Neural progenitor cell (in vitro differentiated cells): Measurements from ENCODE around the gene METTL1. TPM values are rescaled to one million over a fixed set of nuclear protein-coding genes. Genes with fewer than 3 reads are reported as not detected.

ENCODE experiments used
- DNase-seq: peaks from one replicate; pipeline ENCODE4 v3.0.0-alpha.2; 2016; ENCODE audit warnings: low spot score
- H2AFZ ChIP-seq: fragments of 200-600 bp; sonication (generic); replicated peaks from 2 replicates; pipeline ENCODE4 v1.6.1; 2016; ENCODE audit warnings: antibody characterized with exemption
- H3F3A ChIP-seq: fragments of 200-600 bp; sonication (generic); 2 replicates; pipeline ENCODE4 v1.6.1; 2016; ENCODE audit warnings: antibody characterized with exemption, low read depth
- H3K27ac ChIP-seq: fragments of 200-600 bp; sonication (generic); 2 replicates; pipeline ENCODE4 v1.5.1; 2016; ENCODE audit warnings: mild to moderate bottlenecking
- H3K27me3 ChIP-seq: fragments of 200-600 bp; sonication (generic); 2 replicates; pipeline ENCODE4 v1.6.1; 2016; ENCODE audit warnings: mild to moderate bottlenecking, moderate library complexity
- H3K36me3 ChIP-seq: fragments of 200-600 bp; sonication (generic); 2 replicates; pipeline ENCODE4 v1.5.1; 2016
- H3K4me1 ChIP-seq: fragments of 200-600 bp; sonication (generic); 2 replicates; pipeline ENCODE4 v1.6.1; 2016; ENCODE audit warnings: mixed run types
- H3K4me2 ChIP-seq: fragments of 200-600 bp; sonication (generic); 2 replicates; pipeline ENCODE4 v1.6.1; 2016
- H3K4me3 ChIP-seq: fragments of 200-600 bp; sonication (generic); 2 replicates; pipeline ENCODE4 v1.5.1; 2016
- H3K79me2 ChIP-seq: fragments of 200-600 bp; sonication (generic); 2 replicates; pipeline ENCODE4 v1.6.1; 2016; ENCODE audit warnings: low read depth
- H3K9ac ChIP-seq: fragments of 200-600 bp; sonication (generic); 2 replicates; pipeline ENCODE4 v1.6.1; 2016
- H3K9me3 ChIP-seq: fragments of 200-600 bp; sonication (generic); 2 replicates; pipeline ENCODE4 v1.5.1; 2016; ENCODE audit warnings: low read depth
- H4K20me1 ChIP-seq: fragments of 200-600 bp; sonication (generic); 2 replicates; pipeline ENCODE4 v1.6.1; 2016; ENCODE audit warnings: low read depth
- H3K27ac Mint-ChIP-seq: 3 replicates; pipeline ENCODE4 v1.8.0; 2021; ENCODE audit warnings: mixed read lengths
- H3K27me3 Mint-ChIP-seq: 2 replicates; pipeline ENCODE4 v1.8.0; 2022; ENCODE audit warnings: low read depth, mild to moderate bottlenecking, inconsistent platforms, moderate library complexity, mixed read lengths; ENCODE audit not compliant: insufficient read depth
- H3K36me3 Mint-ChIP-seq: 3 replicates; pipeline ENCODE4 v1.8.0; 2021; ENCODE audit warnings: mixed read lengths
- H3K4me1 Mint-ChIP-seq: 3 replicates; pipeline ENCODE4 v1.8.0; 2021; ENCODE audit warnings: mixed read lengths
- H3K4me3 Mint-ChIP-seq: 3 replicates; pipeline ENCODE4 v1.8.0; 2021; ENCODE audit warnings: mild to moderate bottlenecking, moderate library complexity, mixed read lengths
- H3K9me3 Mint-ChIP-seq: 3 replicates; pipeline ENCODE4 v1.8.0; 2020; ENCODE audit warnings: mixed read lengths
- CTCF ChIP-seq: fragments of 200-600 bp; sonication (generic); IDR thresholded peaks from 2 replicates; pipeline ENCODE4 v1.5.1; 2017; ENCODE audit warnings: antibody characterized with exemption, mild to moderate bottlenecking
- EZH2 ChIP-seq: fragments of 200-600 bp; sonication (generic); IDR thresholded peaks from 2 replicates; pipeline ENCODE4 v1.6.1; 2017; ENCODE audit warnings: antibody characterized with exemption, mild to moderate bottlenecking, moderate library complexity
- EZH2phosphoT487 ChIP-seq: fragments of 200-600 bp; sonication (generic); IDR thresholded peaks from 2 replicates; pipeline ENCODE4 v1.6.1; 2017; ENCODE audit warnings: antibody characterized with exemption
- total RNA-seq: library from RNA; depleted of rRNA; stranded (reverse); fragments of >200 nt; gene quantifications from 2 replicates; pipeline ENCODE4 v1.2.3, GENCODE V29; 2015; ENCODE audit warnings: low replicate concordance

METTL1 gene
- total RNA-seq, 1 donor from 2014 or later, result 5.6 TPM

GRCh38 chr12:57761391-57761998 is 10.4 kb downstream of the METTL1 start:
- no peaks in the 10 kb centered on the region for H3K79me2 ChIP-seq
- Mint-ChIP-seq H3K4me1 (peaks cover 13% of the 10 kb centered on the region), H3K9me3 (peaks cover 2% of the 10 kb centered on the region), H3K36me3 (peaks cover 10% of the 10 kb centered on the region), H3K27me3 (peaks cover 53% of the 10 kb centered on the region), H3K4me3 (no peak overlapping the region), H3K27ac (no peak overlapping the region)
- no peak overlapping the region for H3K27ac ChIP-seq
- no peak overlapping the region for H3K4me2 ChIP-seq
- H4K20me1 ChIP-seq, result peaks cover 78% of the 10 kb centered on the region
- no peak overlapping the region for H2AFZ ChIP-seq
- H3K27me3 ChIP-seq, result peaks cover 59% of the 10 kb centered on the region
- peaks cover 28% of the 10 kb centered on the region for H3F3A ChIP-seq
- DNase-seq, result no peak
- H3K4me3 ChIP-seq, result no peak overlapping the region
- no peaks in the 10 kb centered on the region for H3K36me3 ChIP-seq
- no peak for TF ChIP-seq EZH2
- peaks cover 13% of the 10 kb centered on the region for H3K4me1 ChIP-seq
- no peaks in the 10 kb centered on the region for H3K9me3 ChIP-seq
- no peak overlapping the region for H3K9ac ChIP-seq

DNA sequence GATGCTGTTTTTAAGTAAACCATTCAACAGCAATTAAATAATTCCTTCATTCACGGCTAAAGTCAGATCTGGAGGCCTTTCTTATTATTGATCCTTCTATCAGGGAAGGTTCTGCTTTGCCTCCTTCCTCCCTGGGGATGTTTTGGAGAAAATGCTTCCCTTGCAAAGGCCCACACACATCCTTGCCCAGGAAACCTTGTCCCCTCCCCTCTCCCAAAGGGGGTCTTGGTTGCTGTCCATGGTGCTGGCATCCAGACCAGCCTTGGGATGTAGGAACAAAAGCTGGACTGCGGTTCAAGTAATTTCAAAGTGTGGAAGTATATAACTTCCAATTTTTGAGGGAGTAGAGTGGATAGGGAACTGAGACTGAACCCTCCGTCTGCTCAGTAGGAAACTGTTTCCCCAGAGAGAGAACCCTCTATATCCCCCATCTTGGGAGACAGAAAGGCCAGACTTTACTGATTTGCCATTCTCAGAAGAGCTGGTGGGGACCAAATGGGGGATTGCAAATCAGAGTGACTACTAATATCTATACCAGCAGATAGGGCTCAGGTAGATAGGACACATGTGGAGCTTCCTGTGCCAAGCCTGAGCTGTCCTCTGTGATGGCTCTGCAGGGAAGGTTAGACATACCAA is 11.4 kb downstream of the METTL1 start:
- DNase-seq, result peak; percentile 82
- Histone ChIP-seq H3F3A (peaks cover 27% of the 10 kb centered on the region), H3K27me3 (peaks cover 59% of the 10 kb centered on the region), H3K4me2 (no peak overlapping the region), H3K9me3 (no peaks in the 10 kb centered on the region), H3K4me1 (peaks cover 14% of the 10 kb centered on the region), H3K36me3 (no peaks in the 10 kb centered on the region), H3K27ac (no peak overlapping the region), H2AFZ (no peak overlapping the region), H4K20me1 (peaks cover 75% of the 10 kb centered on the region), H3K4me3 (no peak overlapping the region), H3K79me2 (no peaks in the 10 kb centered on the region), H3K9ac (no peak overlapping the region)
- Mint-ChIP-seq H3K27me3 (peaks cover 48% of the 10 kb centered on the region), H3K4me3 (no peak overlapping the region), H3K4me1 (peaks cover 14% of the 10 kb centered on the region), H3K27ac (no peak overlapping the region), H3K9me3 (peaks cover 2% of the 10 kb centered on the region), H3K36me3 (peaks cover 12% of the 10 kb centered on the region)
- TF ChIP-seq CTCF (no peak), EZH2phosphoT487 (no peak), EZH2 (no peak)

- H3K27me3 Mint-ChIP-seq, result peaks cover 41% of the 10 kb centered on the region
- no peak overlapping the region for H3K4me2 ChIP-seq
- DNase-seq, result no peak
Measured at GRCh38 chr12:57759360-57759980, 12.4 kb downstream of the METTL1 start.

More at GRCh38 chr12:57759360-57759980, 12.4 kb downstream of the METTL1 start:
- Histone ChIP-seq H3K9ac (no peak overlapping the region), H3K4me1 (peaks cover 9% of the 10 kb centered on the region), H4K20me1 (peaks cover 67% of the 10 kb centered on the region), H3K27me3 (peaks cover 54% of the 10 kb centered on the region), H3K36me3 (no peaks in the 10 kb centered on the region), H2AFZ (no peak overlapping the region), H3K27ac (no peak overlapping the region), H3K9me3 (no peaks in the 10 kb centered on the region), H3F3A (peaks cover 22% of the 10 kb centered on the region), H3K4me3 (no peak overlapping the region), H3K79me2 (no peaks in the 10 kb centered on the region)
- Mint-ChIP-seq H3K36me3 (peaks cover 14% of the 10 kb centered on the region), H3K4me1 (peaks cover 17% of the 10 kb centered on the region), H3K4me3 (peak overlapping the region; percentile 20), H3K27ac (no peak overlapping the region), H3K9me3 (peaks cover 4% of the 10 kb centered on the region)
- no peak for TF ChIP-seq EZH2phosphoT487
- TF ChIP-seq CTCF, result peak; percentile 55
